ENCODE measurements around the gene FAM13A. TPM values are rescaled to one million over a fixed set of nuclear protein-coding genes. Genes with fewer than 3 reads are reported as not detected.

FAM13A gene
- polyA plus RNA-seq, 1 donor from 2014 or later: 4.0 TPM

DNA sequence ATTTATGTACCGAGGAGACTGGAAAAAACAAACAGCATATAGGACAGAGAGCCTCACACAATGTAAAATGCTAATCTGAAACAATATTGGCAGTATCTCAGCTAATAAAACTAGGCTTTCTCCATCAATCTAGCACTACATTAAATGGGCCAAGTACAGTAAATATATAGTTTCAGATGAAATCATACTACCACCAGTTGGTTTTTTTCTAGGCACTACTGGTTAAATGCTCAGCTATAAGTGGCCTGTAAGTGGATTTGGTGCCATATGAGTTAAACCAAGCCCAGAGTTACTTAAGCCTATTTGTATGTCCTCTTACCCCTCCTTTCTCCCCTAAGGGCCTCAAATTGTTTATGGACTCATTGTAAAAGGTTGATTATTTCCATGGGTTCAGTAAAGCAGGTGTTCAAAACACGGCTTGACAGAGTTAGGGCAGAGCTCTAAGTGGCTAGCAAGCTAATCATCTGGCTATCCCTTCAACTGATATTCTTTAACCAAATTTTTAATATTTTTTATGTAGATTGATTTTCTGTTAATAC is 57.5 kb downstream of the FAM13A start:
- no peaks in the 10 kb centered on the region for H3K79me2 ChIP-seq (replicated peaks; ENCODE audit: insufficient read depth, low read length)
- H3K9me2 ChIP-seq (ENCODE audit: insufficient read depth, low read length): no peaks in the 10 kb centered on the region
- H3K4me2 ChIP-seq (ENCODE audit: low read length): no peak overlapping the region
- H3K36me3 ChIP-seq (ENCODE audit: insufficient read depth, low read length): no peaks in the 10 kb centered on the region
- H3K4me3 ChIP-seq (ENCODE audit: low read length): no peak overlapping the region
- H4K20me1 ChIP-seq (ENCODE audit: insufficient read depth): no peaks in the 10 kb centered on the region
- H3K9me3 ChIP-seq (ENCODE audit: low read length): no peaks in the 10 kb centered on the region
- no peak overlapping the region for H2AFZ ChIP-seq (ENCODE audit: low read depth, low read length)
- no peaks in the 10 kb centered on the region for H3K27me3 ChIP-seq (ENCODE audit: insufficient read depth, low read depth, low read length)
- no peak overlapping the region for H3K9ac ChIP-seq (ENCODE audit: low read length)
- TF ChIP-seq RAD21 (conservative IDR thresholded peaks at IDR 0.05) (no peak), TAF1 (IDR thresholded peaks at IDR 0.05; ENCODE audit: low read depth) (no peak), MXI1 (conservative IDR thresholded peaks at IDR 0.05; ENCODE audit: poor library complexity, severe bottlenecking) (no peak), EZH2 (IDR thresholded peaks at IDR 0.05; ENCODE audit: borderline replicate concordance, insufficient read depth, low read length, poor library complexity, severe bottlenecking) (no peak), EP300 (conservative IDR thresholded peaks at IDR 0.05; ENCODE audit: poor library complexity, severe bottlenecking) (no peak), POLR2AphosphoS5 (IDR thresholded peaks at IDR 0.05) (no peak), SMC3 (conservative IDR thresholded peaks at IDR 0.05; ENCODE audit: poor library complexity) (no peak)
- TF ChIP-seq, protein P1, sequence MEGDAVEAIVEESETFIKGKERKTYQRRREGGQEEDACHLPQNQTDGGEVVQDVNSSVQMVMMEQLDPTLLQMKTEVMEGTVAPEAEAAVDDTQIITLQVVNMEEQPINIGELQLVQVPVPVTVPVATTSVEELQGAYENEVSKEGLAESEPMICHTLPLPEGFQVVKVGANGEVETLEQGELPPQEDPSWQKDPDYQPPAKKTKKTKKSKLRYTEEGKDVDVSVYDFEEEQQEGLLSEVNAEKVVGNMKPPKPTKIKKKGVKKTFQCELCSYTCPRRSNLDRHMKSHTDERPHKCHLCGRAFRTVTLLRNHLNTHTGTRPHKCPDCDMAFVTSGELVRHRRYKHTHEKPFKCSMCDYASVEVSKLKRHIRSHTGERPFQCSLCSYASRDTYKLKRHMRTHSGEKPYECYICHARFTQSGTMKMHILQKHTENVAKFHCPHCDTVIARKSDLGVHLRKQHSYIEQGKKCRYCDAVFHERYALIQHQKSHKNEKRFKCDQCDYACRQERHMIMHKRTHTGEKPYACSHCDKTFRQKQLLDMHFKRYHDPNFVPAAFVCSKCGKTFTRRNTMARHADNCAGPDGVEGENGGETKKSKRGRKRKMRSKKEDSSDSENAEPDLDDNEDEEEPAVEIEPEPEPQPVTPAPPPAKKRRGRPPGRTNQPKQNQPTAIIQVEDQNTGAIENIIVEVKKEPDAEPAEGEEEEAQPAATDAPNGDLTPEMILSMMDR (IDR thresholded peaks at IDR 0.05; ENCODE audit: poor library complexity, severe bottlenecking): no peak
- TF ChIP-seq, protein P2, sequence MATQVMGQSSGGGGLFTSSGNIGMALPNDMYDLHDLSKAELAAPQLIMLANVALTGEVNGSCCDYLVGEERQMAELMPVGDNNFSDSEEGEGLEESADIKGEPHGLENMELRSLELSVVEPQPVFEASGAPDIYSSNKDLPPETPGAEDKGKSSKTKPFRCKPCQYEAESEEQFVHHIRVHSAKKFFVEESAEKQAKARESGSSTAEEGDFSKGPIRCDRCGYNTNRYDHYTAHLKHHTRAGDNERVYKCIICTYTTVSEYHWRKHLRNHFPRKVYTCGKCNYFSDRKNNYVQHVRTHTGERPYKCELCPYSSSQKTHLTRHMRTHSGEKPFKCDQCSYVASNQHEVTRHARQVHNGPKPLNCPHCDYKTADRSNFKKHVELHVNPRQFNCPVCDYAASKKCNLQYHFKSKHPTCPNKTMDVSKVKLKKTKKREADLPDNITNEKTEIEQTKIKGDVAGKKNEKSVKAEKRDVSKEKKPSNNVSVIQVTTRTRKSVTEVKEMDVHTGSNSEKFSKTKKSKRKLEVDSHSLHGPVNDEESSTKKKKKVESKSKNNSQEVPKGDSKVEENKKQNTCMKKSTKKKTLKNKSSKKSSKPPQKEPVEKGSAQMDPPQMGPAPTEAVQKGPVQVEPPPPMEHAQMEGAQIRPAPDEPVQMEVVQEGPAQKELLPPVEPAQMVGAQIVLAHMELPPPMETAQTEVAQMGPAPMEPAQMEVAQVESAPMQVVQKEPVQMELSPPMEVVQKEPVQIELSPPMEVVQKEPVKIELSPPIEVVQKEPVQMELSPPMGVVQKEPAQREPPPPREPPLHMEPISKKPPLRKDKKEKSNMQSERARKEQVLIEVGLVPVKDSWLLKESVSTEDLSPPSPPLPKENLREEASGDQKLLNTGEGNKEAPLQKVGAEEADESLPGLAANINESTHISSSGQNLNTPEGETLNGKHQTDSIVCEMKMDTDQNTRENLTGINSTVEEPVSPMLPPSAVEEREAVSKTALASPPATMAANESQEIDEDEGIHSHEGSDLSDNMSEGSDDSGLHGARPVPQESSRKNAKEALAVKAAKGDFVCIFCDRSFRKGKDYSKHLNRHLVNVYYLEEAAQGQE (IDR thresholded peaks at IDR 0.05; ENCODE audit: borderline replicate concordance): no peak
- no peaks in the 10 kb centered on the region for H3F3A ChIP-seq (ENCODE audit: insufficient read depth, low read length, poor library complexity, severe bottlenecking)
- no peak overlapping the region for H3K27ac ChIP-seq (ENCODE audit: low read length)

DNA sequence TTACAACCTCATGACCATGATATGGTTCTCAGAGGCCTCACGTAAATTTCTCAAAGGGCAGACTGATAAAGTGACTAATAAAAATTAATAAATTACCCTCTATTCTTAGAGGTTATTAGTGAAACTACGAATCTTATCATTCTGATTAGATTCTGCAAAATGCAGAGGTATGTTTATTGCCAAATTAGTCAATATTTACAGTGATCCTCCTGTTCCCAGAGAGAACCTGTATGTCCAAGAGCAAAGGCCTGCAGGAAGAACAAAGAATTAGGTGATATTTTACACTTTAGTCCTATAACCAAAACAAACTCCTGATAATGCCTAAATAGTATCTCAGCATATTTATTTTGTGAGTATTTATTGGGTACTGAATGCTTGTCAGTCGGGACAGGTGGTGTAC is 58.1 kb downstream of the FAM13A start:
- H3K4me3 ChIP-seq (ENCODE audit: low read length): no peak overlapping the region
- no peak overlapping the region for H2AFZ ChIP-seq (ENCODE audit: low read depth, low read length)
- no peaks in the 10 kb centered on the region for H3K9me3 ChIP-seq (ENCODE audit: low read length)
- no peaks in the 10 kb centered on the region for H3K9me2 ChIP-seq (ENCODE audit: insufficient read depth, low read length)
- no peak overlapping the region for H3K9ac ChIP-seq (ENCODE audit: low read length)
- H4K20me1 ChIP-seq (ENCODE audit: insufficient read depth): no peaks in the 10 kb centered on the region
- TF ChIP-seq, protein P2 (IDR thresholded peaks at IDR 0.05; ENCODE audit: borderline replicate concordance): no peak
- TF ChIP-seq EP300 (conservative IDR thresholded peaks at IDR 0.05; ENCODE audit: poor library complexity, severe bottlenecking): no peak
- no peak for TF ChIP-seq SMC3 (conservative IDR thresholded peaks at IDR 0.05; ENCODE audit: poor library complexity)
- no peak for TF ChIP-seq RAD21 (conservative IDR thresholded peaks at IDR 0.05)
- TF ChIP-seq MXI1 (conservative IDR thresholded peaks at IDR 0.05; ENCODE audit: poor library complexity, severe bottlenecking): no peak
- no peak for TF ChIP-seq POLR2AphosphoS5 (IDR thresholded peaks at IDR 0.05)
- TF ChIP-seq, protein P1 (IDR thresholded peaks at IDR 0.05; ENCODE audit: poor library complexity, severe bottlenecking): no peak
- TF ChIP-seq TAF1 (IDR thresholded peaks at IDR 0.05; ENCODE audit: low read depth): no peak
- TF ChIP-seq EZH2 (IDR thresholded peaks at IDR 0.05; ENCODE audit: borderline replicate concordance, insufficient read depth, low read length, poor library complexity, severe bottlenecking): no peak
- H3K27ac ChIP-seq (ENCODE audit: low read length): no peak overlapping the region
- H3K79me2 ChIP-seq (replicated peaks; ENCODE audit: insufficient read depth, low read length): no peaks in the 10 kb centered on the region
- no peaks in the 10 kb centered on the region for H3K36me3 ChIP-seq (ENCODE audit: insufficient read depth, low read length)
- no peaks in the 10 kb centered on the region for H3K27me3 ChIP-seq (ENCODE audit: insufficient read depth, low read depth, low read length)
- no peak overlapping the region for H3K4me2 ChIP-seq (ENCODE audit: low read length)
- no peaks in the 10 kb centered on the region for H3F3A ChIP-seq (ENCODE audit: insufficient read depth, low read length, poor library complexity, severe bottlenecking)
